Tibial artery (tissue), 4 donors: ENCODE results near the gene CENPL.
"Not testable (repeated sequence)": the region's sequence is repeated elsewhere in the genome, so short reads cannot be mapped to it uniquely, and the experiment has no call there.

Experiments used
- DNase-seq, 2 donors: peaks; one replicate each; pipeline ENCODE4 v3.0.0-alpha.2; 2019
- H3K27ac ChIP-seq, 2 donors: fragments of 200-600 bp; sonication (generic) in 1 of 2; 1 replicate in 1 of 2; 2 replicates in 1 of 2; pipeline ENCODE4 v1.5.1; 2018 to 2019; ENCODE audit warnings: mild to moderate bottlenecking in 1 of 2
- H3K27me3 ChIP-seq, 2 donors: fragments of 200-600 bp; sonication (generic) in 1 of 2; one replicate each; pipeline versions ENCODE4 v1.5.1 to v1.6.0; 2016 to 2019
- H3K36me3 ChIP-seq, 3 donors: fragments of 200-600 bp; sonication (generic) in 2 of 3; one replicate each; pipeline ENCODE4 v1.5.1; 2016 to 2019; ENCODE audit warnings: mild to moderate bottlenecking in 2 of 3
- H3K4me1 ChIP-seq, 4 donors: fragments of 200-600 bp; sonication (generic) in 2 of 4; 1 replicate in 3 of 4; 2 replicates in 1 of 4; pipeline ENCODE4 v1.5.1; 2016 to 2019
- H3K4me3 ChIP-seq, 2 donors: fragments of 200-600 bp; sonication (generic) in 1 of 2; 1 replicate in 1 of 2; 2 replicates in 1 of 2; pipeline ENCODE4 v1.5.1; 2018 to 2019; ENCODE audit warnings: mild to moderate bottlenecking in 2 of 2
- H3K9me3 ChIP-seq, 3 donors: fragments of 200-600 bp; sonication (generic) in 1 of 3; one replicate each; pipeline ENCODE4 v1.5.1; 2016 to 2019
- intact Hi-C: fragments of 100-400 bp; cut with DNase I; formaldehyde crosslinking; loops from one replicate; pipeline ENCODE4 v1.15.0; 2023; ENCODE audit warnings: low total_unique reads
- TF ChIP-seq, protein P1 (sequence below), 2 experiments: fragments of 200-600 bp in 1 of 2; fragments of 450-650 bp in 1 of 2; IDR thresholded peaks; one replicate each; pipeline ENCODE4 v1.5.1; 2017 to 2019; ENCODE audit warnings: antibody characterized with exemption in 2 of 2, mild to moderate bottlenecking in 1 of 2, moderate library complexity in 1 of 2

Gene CENPL

GRCh38 chr1:173784997-173785396 is 39.7 kb downstream of the CENPL start:
- Histone ChIP-seq H3K4me1 (no peaks in the 10 kb centered on the region), H3K4me3 (no peak overlapping the region), H3K9me3 (no peaks in the 10 kb centered on the region), H3K36me3 (peaks cover 62 to 71% (median 69%) of the 10 kb centered on the region in 3 donors), H3K27me3 (no peaks in the 10 kb centered on the region), H3K27ac (no peak overlapping the region)
- DNase-seq, result no peak
- intact Hi-C loops, result no loop called here
- TF ChIP-seq, protein P1, sequence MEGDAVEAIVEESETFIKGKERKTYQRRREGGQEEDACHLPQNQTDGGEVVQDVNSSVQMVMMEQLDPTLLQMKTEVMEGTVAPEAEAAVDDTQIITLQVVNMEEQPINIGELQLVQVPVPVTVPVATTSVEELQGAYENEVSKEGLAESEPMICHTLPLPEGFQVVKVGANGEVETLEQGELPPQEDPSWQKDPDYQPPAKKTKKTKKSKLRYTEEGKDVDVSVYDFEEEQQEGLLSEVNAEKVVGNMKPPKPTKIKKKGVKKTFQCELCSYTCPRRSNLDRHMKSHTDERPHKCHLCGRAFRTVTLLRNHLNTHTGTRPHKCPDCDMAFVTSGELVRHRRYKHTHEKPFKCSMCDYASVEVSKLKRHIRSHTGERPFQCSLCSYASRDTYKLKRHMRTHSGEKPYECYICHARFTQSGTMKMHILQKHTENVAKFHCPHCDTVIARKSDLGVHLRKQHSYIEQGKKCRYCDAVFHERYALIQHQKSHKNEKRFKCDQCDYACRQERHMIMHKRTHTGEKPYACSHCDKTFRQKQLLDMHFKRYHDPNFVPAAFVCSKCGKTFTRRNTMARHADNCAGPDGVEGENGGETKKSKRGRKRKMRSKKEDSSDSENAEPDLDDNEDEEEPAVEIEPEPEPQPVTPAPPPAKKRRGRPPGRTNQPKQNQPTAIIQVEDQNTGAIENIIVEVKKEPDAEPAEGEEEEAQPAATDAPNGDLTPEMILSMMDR (IDR thresholded peaks at IDR 0.05), result no peak

GRCh38 chr1:173779936-173780335 is 44.7 kb downstream of the CENPL start:
- no peak for DNase-seq
- peaks cover 61 to 91% (median 79%) of the 10 kb centered on the region in 3 donors for H3K36me3 ChIP-seq
- TF ChIP-seq, protein P1 (IDR thresholded peaks at IDR 0.05), result no peak
- H3K27ac ChIP-seq, result no peak overlapping the region
- no peaks in the 10 kb centered on the region for H3K9me3 ChIP-seq
- no peak overlapping the region for H3K4me3 ChIP-seq
- H3K27me3 ChIP-seq, result no peaks in the 10 kb centered on the region
- H3K4me1 ChIP-seq, result no peaks in the 10 kb centered on the region
- intact Hi-C loops, result no loop called here

- Histone ChIP-seq H3K9me3 (no peaks in the 10 kb centered on the region), H3K4me1 (no peaks in the 10 kb centered on the region), H3K27ac (no peak overlapping the region), H3K36me3 (peaks cover 24 to 58% (median 47%) of the 10 kb centered on the region in 3 donors), H3K27me3 (no peaks in the 10 kb centered on the region), H3K4me3 (no peak overlapping the region)
- DNase-seq, result no peak
- intact Hi-C loops, result no loop called here
- TF ChIP-seq, protein P1 (IDR thresholded peaks at IDR 0.05), result no peak
Observed at GRCh38 chr1:173775578-173776226, 49.0 kb downstream of the CENPL start.

GRCh38 chr1:173771560-173771959 is 53.1 kb downstream of the CENPL start:
- intact Hi-C loops, result no loop called here

DNA sequence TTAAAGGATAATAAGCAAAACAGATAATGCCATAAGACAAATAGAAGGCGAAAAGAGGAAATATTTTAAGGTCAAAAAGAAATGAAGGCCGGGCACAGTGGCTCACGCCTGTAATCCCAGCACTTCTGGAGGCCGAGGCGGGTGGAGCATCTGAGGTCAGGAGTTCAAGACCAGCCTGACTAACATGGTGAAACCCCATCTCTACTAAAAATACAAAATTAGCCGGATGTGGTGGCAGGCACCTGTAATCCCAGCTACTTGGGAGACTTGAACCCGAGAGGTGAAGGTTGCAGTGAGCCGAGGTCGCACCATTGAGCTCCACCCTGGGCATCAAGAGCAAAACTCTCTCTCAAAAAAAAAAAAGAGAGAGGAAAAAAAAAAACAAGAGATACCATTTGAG is 54.4 kb downstream of the CENPL start:
- H3K4me1 ChIP-seq, DNase-seq, H3K9me3 ChIP-seq, H3K4me3 ChIP-seq, H3K27ac ChIP-seq, H3K27me3 ChIP-seq, intact Hi-C loops: not testable (repeated sequence)
- peaks cover 17 to 42% (median 27%) of the 10 kb centered on the region in 3 donors for H3K36me3 ChIP-seq

More at GRCh38 chr1:173771560-173771959, 53.1 kb downstream of the CENPL start:
- Histone ChIP-seq H3K27ac (no peak overlapping the region), H3K36me3 (peaks cover 21 to 47% (median 35%) of the 10 kb centered on the region in 3 donors), H3K9me3 (no peaks in the 10 kb centered on the region), H3K4me3 (no peak overlapping the region), H3K27me3 (no peaks in the 10 kb centered on the region), H3K4me1 (no peaks in the 10 kb centered on the region)
- TF ChIP-seq, protein P1 (IDR thresholded peaks at IDR 0.05), result no peak
- DNase-seq, result no peak

DNA sequence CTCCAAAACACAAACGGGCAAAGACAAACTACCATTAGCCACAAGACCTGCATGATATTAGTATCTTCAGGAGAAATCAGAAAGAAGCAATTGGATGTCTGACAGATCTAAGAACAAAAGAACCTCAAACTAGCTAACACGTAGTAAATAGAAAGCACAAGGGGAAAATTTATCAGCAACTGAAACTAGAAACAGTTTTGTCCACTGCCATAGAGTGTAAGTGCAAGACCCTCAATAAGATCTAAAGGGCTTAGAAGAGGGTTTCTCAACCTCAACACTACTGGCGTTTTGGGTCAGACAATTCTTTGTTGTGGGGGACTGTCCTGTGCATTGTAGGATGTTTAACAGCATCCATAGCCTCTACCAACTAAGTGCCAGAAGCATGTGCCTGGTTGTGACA is 55.9 kb downstream of the CENPL start:
- no peaks in the 10 kb centered on the region for H3K27me3 ChIP-seq
- no peaks in the 10 kb centered on the region for H3K9me3 ChIP-seq
- H3K27ac ChIP-seq, result no peak overlapping the region
- no peak overlapping the region for H3K4me3 ChIP-seq
- no peak for DNase-seq
- no peaks in the 10 kb centered on the region for H3K4me1 ChIP-seq
- intact Hi-C loops, result no loop called here
- TF ChIP-seq, protein P1 (IDR thresholded peaks at IDR 0.05), result no peak
- peaks cover 14 to 34% (median 17%) of the 10 kb centered on the region in 3 donors for H3K36me3 ChIP-seq
